Stimulated activated CD8-positive, alpha-beta memory T cell treated with anti-CD3 and anti-CD28 coated beads, Interleukin-12 subunit alpha, Interleukin-12 subunit beta, amount 100 ng/mL, for 4 hours (primary cell): ENCODE results near the gene TNFAIP8L1.
"Not testable (repeated sequence)": the region's sequence is repeated elsewhere in the genome, so short reads cannot be mapped to it uniquely, and the experiment has no call there.

ENCODE experiments used
- DNase-seq: peaks from one replicate; pipeline ENCODE4 v3.0.0-alpha.2; 2020; ENCODE audit warnings: low read depth

Gene TNFAIP8L1

GRCh38 chr19:4678881-4679790 is 39.8 kb downstream of the TNFAIP8L1 start:
- no peak for DNase-seq

DNA sequence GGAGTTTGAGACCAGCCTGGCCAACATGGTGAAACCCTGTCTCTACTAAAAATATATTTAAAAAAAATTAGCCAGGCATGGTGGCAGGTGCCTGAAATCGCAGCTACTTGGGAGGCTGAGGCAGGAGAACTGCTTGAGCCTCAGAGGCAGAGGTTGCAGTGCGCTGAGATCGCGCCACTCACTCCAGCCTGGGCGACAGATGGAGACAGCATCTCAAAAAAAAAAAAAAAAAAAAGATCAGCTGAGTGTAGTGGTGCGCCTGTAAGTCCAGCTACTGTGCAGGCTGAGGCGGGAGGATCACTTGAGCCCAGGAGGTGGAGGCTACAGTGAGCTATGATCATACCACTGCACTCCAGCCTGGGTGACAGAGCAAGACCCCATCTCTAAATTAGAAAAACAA is 40.7 kb downstream of the TNFAIP8L1 start:
- not testable (repeated sequence) for DNase-seq

DNA sequence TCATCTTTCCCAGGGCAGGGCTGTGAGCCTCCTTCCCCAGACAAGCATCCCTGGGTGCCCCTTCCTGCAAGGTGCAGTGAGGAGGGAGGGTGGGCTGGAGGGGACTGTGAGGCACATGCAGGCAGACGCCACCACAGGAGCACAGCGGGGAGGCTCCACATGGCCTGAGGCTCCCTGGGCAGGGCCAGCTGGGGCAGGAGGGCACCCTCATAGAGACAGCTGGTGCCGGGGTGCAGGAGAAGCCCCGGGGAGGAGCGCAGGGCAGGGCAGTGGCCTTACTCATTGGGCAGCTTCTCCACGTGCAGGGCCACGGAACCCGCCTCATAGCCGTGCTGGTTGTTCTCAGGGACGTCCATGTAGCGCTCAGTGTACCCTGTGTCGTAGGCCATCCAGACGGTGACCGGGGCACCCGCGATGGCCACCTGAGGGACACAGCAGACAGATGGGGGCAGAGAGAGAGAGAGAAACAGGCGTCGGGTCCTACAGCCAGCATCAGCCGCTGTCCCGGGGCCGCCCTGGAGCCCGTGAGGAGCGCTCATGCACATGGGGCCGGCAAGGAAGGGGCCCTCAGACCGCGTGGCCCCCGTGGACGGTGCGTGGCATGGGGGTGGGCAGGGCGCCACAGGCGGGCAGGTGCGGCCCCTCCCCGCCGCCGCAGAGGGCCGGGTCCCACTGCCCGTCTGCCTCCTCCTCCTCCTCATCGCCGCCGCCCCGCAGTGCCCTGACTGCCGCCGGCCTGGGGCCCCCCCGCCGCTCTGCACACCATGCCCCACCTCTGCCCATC is 43.3 kb downstream of the TNFAIP8L1 start:
- no peak for DNase-seq

GRCh38 chr19:4684312-4685095 is 45.2 kb downstream of the TNFAIP8L1 start:
- no peak for DNase-seq

GRCh38 chr19:4686700-4687099 is 47.4 kb downstream of the TNFAIP8L1 start:
- DNase-seq: no peak

- DNase-seq: no peak
Measured at GRCh38 chr19:4687396-4687795, 48.1 kb downstream of the TNFAIP8L1 start.

- no peak for DNase-seq
Measured at GRCh38 chr19:4688587-4688986, 49.3 kb downstream of the TNFAIP8L1 start.

GRCh38 chr19:4689403-4689802 is 50.1 kb downstream of the TNFAIP8L1 start:
- DNase-seq: no peak

GRCh38 chr19:4690361-4690760 is 51.0 kb downstream of the TNFAIP8L1 start:
- no peak for DNase-seq

DNA sequence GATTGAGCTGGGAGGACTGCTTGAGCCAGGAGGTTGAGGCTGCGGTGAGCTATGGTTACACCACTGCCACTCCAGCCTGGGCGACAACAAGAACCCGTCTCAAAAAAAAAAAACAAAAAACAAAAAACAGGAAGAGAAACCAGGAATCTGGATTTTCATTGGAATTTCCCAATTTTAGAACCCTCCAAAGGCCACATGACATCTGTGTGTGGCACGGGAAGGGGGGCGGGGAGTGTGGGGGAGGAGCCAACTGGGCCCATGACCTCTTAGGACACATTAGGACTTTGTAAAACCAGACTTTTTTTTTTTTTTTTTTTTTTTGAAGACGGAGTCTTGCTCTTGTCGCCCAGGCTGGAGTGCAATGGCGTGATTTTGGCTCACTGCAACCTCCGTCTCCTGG is 52.1 kb downstream of the TNFAIP8L1 start:
- DNase-seq: no peak

DNA sequence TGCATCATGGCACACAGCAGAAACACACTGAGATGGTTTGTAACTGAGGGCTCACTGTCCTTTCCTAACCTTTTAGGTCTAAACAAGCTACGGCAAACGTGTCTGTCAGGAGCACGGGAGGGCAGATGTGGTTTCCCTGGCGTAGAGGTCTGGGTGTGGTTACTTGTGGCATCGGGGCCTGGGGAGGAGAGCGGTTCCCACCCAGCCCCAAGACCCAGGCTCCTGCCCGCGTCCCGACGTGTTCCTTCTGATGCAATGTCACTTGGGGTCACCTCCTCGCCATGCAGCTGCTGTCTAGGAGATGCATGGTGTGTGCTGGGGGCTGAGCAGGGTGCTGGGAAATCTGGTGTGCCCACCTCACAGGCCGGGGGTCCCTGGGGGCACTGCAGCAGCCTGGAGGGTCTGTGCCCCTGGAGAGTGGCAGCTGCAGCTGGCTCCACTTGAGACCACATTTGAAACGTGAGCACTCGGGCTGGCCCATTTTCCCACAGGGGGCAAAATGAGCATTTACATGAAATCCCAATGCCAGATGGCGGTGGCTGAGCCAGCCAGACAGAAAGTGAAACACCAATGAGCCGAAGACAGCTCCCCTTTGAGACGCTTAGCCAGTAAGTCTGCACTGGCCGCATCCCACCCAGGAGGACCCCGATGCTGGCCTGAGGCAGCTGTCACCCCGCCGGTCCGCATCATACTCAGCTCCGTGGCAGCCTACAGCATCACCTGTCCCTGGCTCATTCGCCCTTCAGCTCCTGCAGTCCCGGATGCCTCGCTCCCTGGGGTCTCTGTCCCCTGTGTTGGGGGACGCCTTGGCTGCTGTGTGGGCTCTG is 53.1 kb downstream of the TNFAIP8L1 start:
- no peak for DNase-seq

- DNase-seq: no peak
Measured at GRCh38 chr19:4693078-4693350, 53.7 kb downstream of the TNFAIP8L1 start.

- DNase-seq: no peak
Measured at GRCh38 chr19:4693471-4694121, 54.3 kb downstream of the TNFAIP8L1 start.

- DNase-seq: no peak
Measured at GRCh38 chr19:4694211-4694987, 55.1 kb downstream of the TNFAIP8L1 start.

DNA sequence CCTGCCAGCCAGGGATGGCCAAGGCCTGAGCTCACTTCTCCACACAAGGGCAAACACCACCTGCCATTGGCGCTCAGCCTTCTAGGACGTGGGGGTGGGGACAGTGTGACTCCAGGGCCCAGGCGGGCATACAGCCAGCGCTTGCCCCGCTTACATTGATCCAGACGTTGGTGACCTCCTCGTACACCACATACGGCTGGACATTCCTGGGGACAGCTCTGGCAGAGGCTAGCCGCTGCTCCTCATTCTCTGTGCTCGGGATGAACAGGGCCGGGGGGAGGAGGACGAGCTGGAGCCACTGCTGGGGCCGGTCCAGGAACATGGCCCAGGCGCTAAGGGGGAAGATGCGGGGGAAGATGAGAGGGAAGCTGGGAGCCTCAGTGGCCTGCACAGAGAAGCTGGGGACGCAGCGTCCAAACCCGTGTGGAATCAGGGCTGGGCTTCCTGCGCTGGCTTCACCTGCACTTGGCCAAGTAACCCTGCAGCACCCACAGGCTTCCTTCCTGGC is 56.0 kb downstream of the TNFAIP8L1 start:
- no peak for DNase-seq

GRCh38 chr19:4697304-4697703 is 58.0 kb downstream of the TNFAIP8L1 start:
- no peak for DNase-seq

DNA sequence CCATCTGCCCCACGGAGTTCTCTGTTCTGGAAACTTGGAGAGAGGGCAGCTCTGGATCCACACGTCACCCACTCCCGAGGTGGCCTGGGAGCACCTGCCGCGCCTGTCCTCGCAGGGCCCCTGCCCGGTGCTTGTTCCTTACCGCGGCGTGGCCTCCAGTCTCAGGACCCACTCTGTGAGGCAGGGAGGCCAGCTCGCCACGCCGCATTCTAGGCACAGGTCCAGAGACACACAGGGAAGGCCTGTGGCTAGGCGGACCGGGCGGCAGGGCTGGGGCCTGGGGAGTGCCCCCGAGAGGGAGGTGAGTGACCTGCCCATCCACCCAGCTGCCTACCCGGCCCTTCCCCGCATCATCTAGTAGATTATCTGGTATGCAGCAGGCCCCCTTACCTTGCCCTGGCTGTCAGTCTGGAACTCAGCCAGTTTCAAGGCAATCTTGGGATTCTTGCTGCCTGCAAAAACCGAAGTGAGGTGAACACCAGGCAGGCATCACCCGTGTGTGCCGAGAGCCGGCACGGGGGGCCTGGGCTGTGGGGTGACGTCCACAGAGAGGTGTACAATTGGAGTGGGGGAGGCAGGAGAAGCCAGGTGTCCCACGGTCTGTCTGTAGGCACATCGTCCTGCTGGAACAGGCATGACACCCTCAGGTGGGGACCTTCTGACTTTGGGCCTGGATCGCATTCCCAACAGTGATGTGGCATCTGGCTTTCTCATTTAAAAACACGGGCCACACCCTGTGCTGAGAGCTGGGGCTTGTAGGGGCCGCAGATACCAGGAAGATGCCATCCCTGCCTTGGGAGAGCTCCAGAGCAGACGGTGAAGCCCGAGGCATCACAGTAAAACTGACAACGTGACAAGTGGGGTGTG is 60.7 kb downstream of the TNFAIP8L1 start:
- DNase-seq: no peak

GRCh38 chr19:4700693-4700970 is 61.3 kb downstream of the TNFAIP8L1 start:
- DNase-seq: no peak

DNA sequence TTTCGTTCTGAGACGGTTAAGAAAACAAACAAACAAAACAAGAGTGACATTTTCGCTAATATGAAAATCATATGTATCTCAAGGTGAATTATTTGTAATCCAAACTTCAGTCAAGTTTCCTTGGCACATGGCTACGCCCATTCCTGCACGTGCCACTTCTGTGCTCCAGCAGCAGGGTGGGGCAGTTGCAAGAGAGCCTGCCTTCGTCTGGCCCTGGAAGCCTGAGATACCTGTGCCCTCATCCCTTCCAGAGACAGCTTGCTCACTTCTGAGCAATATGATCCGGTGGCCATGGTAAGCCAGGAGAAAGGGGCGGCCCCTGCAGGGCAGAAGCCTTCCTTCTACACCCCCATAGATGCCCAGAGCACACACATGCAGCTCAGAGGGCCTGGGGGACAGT is 62.2 kb downstream of the TNFAIP8L1 start:
- DNase-seq: no peak
